Measurements from ENCODE around the gene TCF4.

Gene TCF4

DNA sequence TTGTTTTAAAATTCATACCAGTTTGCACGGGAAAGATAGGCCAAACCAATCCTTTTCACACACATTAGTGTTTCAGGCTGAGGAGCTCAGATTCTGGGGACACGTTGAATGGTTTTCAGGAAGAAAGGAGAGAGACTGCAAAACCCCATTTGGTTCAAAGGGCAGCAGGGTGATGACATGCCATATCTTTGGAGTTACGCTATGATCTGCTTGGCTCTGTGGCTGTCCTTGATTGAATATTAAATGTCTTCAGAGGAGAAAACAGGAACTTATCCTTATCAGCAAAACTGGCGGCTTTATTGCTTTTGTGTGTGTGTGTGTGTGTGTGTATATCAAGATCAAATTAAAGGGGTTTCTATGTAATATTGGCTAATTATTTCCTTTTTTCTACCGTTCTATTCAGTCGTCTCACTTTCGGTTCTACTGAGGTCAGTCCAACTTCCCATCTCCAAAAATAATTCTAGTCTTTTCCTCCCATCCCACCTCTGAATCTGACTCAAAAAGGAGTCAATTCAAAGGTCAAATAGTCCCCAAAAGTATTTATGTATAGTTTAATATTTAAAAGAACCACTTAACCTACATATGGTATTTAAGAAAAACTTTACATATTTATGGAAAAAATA lies 335.8 kb downstream of the TCF4 start:
- peak; percentile 3; the same call in 2 of the 3 replicates for ATAC-seq
- TF ChIP-seq ISL1 (CRISPR knock-in tag; IDR thresholded peaks at IDR 0.05), result no peak

GRCh38 chr18:55251254-55251971 lies 336.6 kb downstream of the TCF4 start:
- ATAC-seq, result peak; percentile 70
- no peak for TF ChIP-seq ZC3H10 (CRISPR knock-in tag; IDR thresholded peaks at IDR 0.05)

GRCh38 chr18:55250768-55251173 lies 337.2 kb downstream of the TCF4 start:
- ATAC-seq, result peak; percentile 81
- TF ChIP-seq ZFP3 (CRISPR knock-in tag; IDR thresholded peaks at IDR 0.05) (0 out of 2 replicates have a peak, but pooled peaks have one; percentile 36), SNAI2 (CRISPR knock-in tag; IDR thresholded peaks at IDR 0.05) (no peak), ISL1 (CRISPR knock-in tag; IDR thresholded peaks at IDR 0.05) (peak; percentile 45), ZNF8 (CRISPR knock-in tag; IDR thresholded peaks at IDR 0.05) (no peak)

DNA sequence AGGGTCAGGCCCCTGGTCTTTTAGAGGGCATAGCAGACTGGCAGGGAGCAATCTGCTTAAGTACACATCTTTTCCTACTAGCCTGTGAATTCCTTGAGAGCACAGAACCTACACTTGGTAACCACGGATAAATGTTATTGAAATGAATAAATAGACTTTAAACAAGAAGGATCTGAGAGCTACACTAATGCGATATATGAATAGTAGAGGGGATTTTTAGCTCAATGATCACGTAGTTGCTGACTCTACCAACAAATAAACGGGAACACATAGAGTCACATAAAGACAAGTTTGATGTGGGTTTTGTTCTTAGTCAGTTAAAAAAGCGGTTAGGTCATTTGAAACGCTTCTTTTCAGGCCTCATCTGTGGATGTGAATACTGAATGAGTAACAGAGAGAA lies 338.4 kb downstream of the TCF4 start:
- TF ChIP-seq GLIS3 (CRISPR knock-in tag; IDR thresholded peaks at IDR 0.05) (no peak), CREB5 (CRISPR knock-in tag; IDR thresholded peaks at IDR 0.05; ENCODE audit: low read depth) (no peak), TOX (CRISPR knock-in tag; IDR thresholded peaks at IDR 0.05; ENCODE audit: borderline replicate concordance) (no peak), CSDC2 (CRISPR knock-in tag; IDR thresholded peaks at IDR 0.05) (no peak), ZNF565 (CRISPR knock-in tag; conservative IDR thresholded peaks at IDR 0.05; ENCODE audit: low read depth) (no peak), ISL1 (CRISPR knock-in tag; IDR thresholded peaks at IDR 0.05) (no peak), ZFP3 (CRISPR knock-in tag; IDR thresholded peaks at IDR 0.05) (no peak), TCF4 (CRISPR knock-in tag; IDR thresholded peaks at IDR 0.05; ENCODE audit: borderline replicate concordance) (no peak), PATZ1 (CRISPR knock-in tag; IDR thresholded peaks at IDR 0.05; ENCODE audit: borderline replicate concordance) (no peak), ZNF8 (CRISPR knock-in tag; IDR thresholded peaks at IDR 0.05) (no peak), ESRRG (CRISPR knock-in tag; IDR thresholded peaks at IDR 0.05) (no peak), OSR1 (CRISPR knock-in tag; IDR thresholded peaks at IDR 0.05) (no peak)
- TF ChIP-seq, protein P1, sequence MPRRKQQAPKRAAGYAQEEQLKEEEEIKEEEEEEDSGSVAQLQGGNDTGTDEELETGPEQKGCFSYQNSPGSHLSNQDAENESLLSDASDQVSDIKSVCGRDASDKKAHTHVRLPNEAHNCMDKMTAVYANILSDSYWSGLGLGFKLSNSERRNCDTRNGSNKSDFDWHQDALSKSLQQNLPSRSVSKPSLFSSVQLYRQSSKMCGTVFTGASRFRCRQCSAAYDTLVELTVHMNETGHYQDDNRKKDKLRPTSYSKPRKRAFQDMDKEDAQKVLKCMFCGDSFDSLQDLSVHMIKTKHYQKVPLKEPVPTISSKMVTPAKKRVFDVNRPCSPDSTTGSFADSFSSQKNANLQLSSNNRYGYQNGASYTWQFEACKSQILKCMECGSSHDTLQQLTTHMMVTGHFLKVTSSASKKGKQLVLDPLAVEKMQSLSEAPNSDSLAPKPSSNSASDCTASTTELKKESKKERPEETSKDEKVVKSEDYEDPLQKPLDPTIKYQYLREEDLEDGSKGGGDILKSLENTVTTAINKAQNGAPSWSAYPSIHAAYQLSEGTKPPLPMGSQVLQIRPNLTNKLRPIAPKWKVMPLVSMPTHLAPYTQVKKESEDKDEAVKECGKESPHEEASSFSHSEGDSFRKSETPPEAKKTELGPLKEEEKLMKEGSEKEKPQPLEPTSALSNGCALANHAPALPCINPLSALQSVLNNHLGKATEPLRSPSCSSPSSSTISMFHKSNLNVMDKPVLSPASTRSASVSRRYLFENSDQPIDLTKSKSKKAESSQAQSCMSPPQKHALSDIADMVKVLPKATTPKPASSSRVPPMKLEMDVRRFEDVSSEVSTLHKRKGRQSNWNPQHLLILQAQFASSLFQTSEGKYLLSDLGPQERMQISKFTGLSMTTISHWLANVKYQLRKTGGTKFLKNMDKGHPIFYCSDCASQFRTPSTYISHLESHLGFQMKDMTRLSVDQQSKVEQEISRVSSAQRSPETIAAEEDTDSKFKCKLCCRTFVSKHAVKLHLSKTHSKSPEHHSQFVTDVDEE (CRISPR knock-in tag; IDR thresholded peaks at IDR 0.05), result no peak
- ATAC-seq, result no peak

GRCh38 chr18:55248495-55248894 lies 339.5 kb downstream of the TCF4 start:
- TF ChIP-seq GLIS3 (CRISPR knock-in tag; IDR thresholded peaks at IDR 0.05) (no peak), ISL1 (CRISPR knock-in tag; IDR thresholded peaks at IDR 0.05) (no peak), POU6F1 (CRISPR knock-in tag; IDR thresholded peaks at IDR 0.05; ENCODE audit: borderline replicate concordance, low read depth) (no peak)
- no peak for ATAC-seq

All from SK-N-SH treated with all-trans-retinoic acid at 6 μM for 48 hours (cell line).